GM12878 (cell line): ENCODE results near the gene ADGRD2. TPM values are rescaled to one million over a fixed set of nuclear protein-coding genes. Genes with fewer than 3 reads are reported as not detected.

ENCODE experiments used
- ATAC-seq: fragments of 200-7000 bp; cut with Tn5 transposase; 3 replicates; pipeline ENCODE4 v1.9.1; 2020; ENCODE audit warnings: mild to moderate bottlenecking, moderate library complexity
- BruUV-seq: library from RNA; stranded (reverse); fragments of 400-500 nt; replicated peaks from 2 replicates; lab custom pipeline; 2021; lab: Mats Ljungman, UMichigan
- CTCF ChIA-PET: fragments of 300-600 bp; sonication (Branson Sonifier 250); formaldehyde crosslinking; extraction: SDS; loops from one replicate; lab custom pipeline; 2021; ENCODE audit warnings: inconsistent platforms; lab: Yijun Ruan, JAX
- POLR2A ChIA-PET: fragments of 350-600 bp; formaldehyde crosslinking; extraction: SDS; loops from one replicate; lab custom pipeline; 2021; ENCODE audit warnings: inconsistent platforms; lab: Charles Lee
- RAD21 ChIA-PET: fragments of 300-600 bp; sonication (Branson Sonifier 250); formaldehyde crosslinking; loops from one replicate; lab custom pipeline; 2023; ENCODE audit warnings: antibody characterized with exemption; ENCODE audit not compliant: unreplicated experiment; lab: Charles Lee
- SMC1A ChIA-PET: fragments of 300-600 bp; sonication (Branson Sonifier 250); formaldehyde crosslinking; loops from one replicate; lab custom pipeline; 2023; ENCODE audit not compliant: unreplicated experiment, uncharacterized antibody; lab: Charles Lee
- DNase-seq: peaks from one replicate; pipeline ENCODE4 v3.0.0-alpha.2; 2011; ENCODE audit warnings: low read depth, low spot score
- FAIRE-seq: peaks from 3 replicates; lab custom pipeline; 2011; peaks lifted over from hg19 to GRCh38; lab: Jason Lieb, UNC
- H2AFZ ChIP-seq: 2 replicates; pipeline ENCODE4 v1.6.0; 2011; ENCODE audit warnings: low read depth, low read length, control low read depth; ENCODE audit not compliant: control insufficient read depth
- H3K27ac ChIP-seq: 2 replicates; pipeline ENCODE4 v1.5.1; 2011; ENCODE audit warnings: control low read depth; ENCODE audit not compliant: control insufficient read depth, insufficient read depth
- H3K27me3 ChIP-seq, 2 experiments: replicated peaks in 1 of 2; 2 replicates each; pipeline versions ENCODE4 v1.6.0 to v1.6.1; 2011; ENCODE audit warnings: low read length in 1 of 2; ENCODE audit not compliant: control insufficient read depth in 2 of 2, insufficient read depth in 2 of 2
- H3K36me3 ChIP-seq, 2 experiments: 2 replicates each; pipeline ENCODE4 v1.5.1; 2011; ENCODE audit warnings: low read length in 1 of 2; ENCODE audit not compliant: control insufficient read depth in 2 of 2, insufficient read depth in 2 of 2
- H3K4me1 ChIP-seq: 2 replicates; pipeline ENCODE4 v1.6.1; 2011; ENCODE audit warnings: mild to moderate bottlenecking, low read length, moderate library complexity, mixed read lengths; ENCODE audit not compliant: control insufficient read depth, insufficient read depth
- H3K4me2 ChIP-seq: 2 replicates; pipeline ENCODE4 v1.6.0; 2011; ENCODE audit warnings: control low read depth; ENCODE audit not compliant: control insufficient read depth, insufficient read depth
- H3K4me3 ChIP-seq: fragments of 200-600 bp; sonication (generic); 2 replicates; pipeline ENCODE4 v1.5.1; 2016
- H3K79me2 ChIP-seq: 2 replicates; pipeline ENCODE4 v1.6.0; 2011; ENCODE audit warnings: low read length; ENCODE audit not compliant: control insufficient read depth, insufficient read depth
- H3K9ac ChIP-seq: 2 replicates; pipeline ENCODE4 v1.8.0; 2011; ENCODE audit warnings: low read length, control low read depth, mixed read lengths; ENCODE audit not compliant: control insufficient read depth, insufficient read depth
- H3K9me3 ChIP-seq: replicated peaks from 3 replicates; pipeline ENCODE4 v1.5.1; 2011; ENCODE audit warnings: mild to moderate bottlenecking, low read length; ENCODE audit not compliant: control insufficient read depth, insufficient read depth
- H4K20me1 ChIP-seq: 2 replicates; pipeline ENCODE4 v1.6.0; 2011; ENCODE audit not compliant: control insufficient read depth, insufficient read depth
- ASH2L ChIP-seq: fragments of 300-600, 200-600 bp; sonication (generic); IDR thresholded peaks from 2 replicates; pipeline ENCODE4 v1.6.1; 2017; ENCODE audit warnings: low read depth, mild to moderate bottlenecking, borderline replicate concordance
- FOXM1 ChIP-seq: IDR thresholded peaks from 2 replicates; pipeline ENCODE4 v1.6.1; 2012; ENCODE audit warnings: low read depth, mild to moderate bottlenecking, inconsistent platforms, low read length, moderate library complexity
- IKZF2 ChIP-seq, 2 experiments: fragments of 450-650 bp; IDR thresholded peaks; 2 replicates each; pipeline ENCODE4 v1.6.1; 2017; ENCODE audit warnings: mild to moderate bottlenecking in 2 of 2, moderate library complexity in 2 of 2
- JUNB ChIP-seq: IDR thresholded peaks from 2 replicates; pipeline ENCODE4 v1.6.1; 2016; ENCODE audit warnings: antibody characterized with exemption, mild to moderate bottlenecking
- MTA2 ChIP-seq: fragments of 450-650 bp; IDR thresholded peaks from 2 replicates; pipeline ENCODE4 v1.6.1; 2016; ENCODE audit warnings: low read depth, mild to moderate bottlenecking, moderate library complexity
- MTA3 ChIP-seq: IDR thresholded peaks from 2 replicates; pipeline ENCODE4 v1.6.1; 2012; ENCODE audit warnings: low read length, inconsistent platforms, borderline replicate concordance
- ZNF274 ChIP-seq: IDR thresholded peaks from one replicate; pipeline ENCODE4 v1.8.0; 2011; ENCODE audit not compliant: insufficient read length, insufficient read depth
- ZSCAN29 ChIP-seq: fragments of 450-650 bp; IDR thresholded peaks from 2 replicates; pipeline ENCODE4 v1.6.1; 2017; ENCODE audit warnings: mild to moderate bottlenecking, moderate library complexity
- WGBS: methylation state at CpG from one replicate; pipeline ENCODE4 v1.1.6; 2016; ENCODE audit warnings: low lambda C conversion rate; ENCODE audit not compliant: insufficient replicate concordance, insufficient coverage; ENCODE audit errors: missing lambda C conversion rate; 5-methylcytosine and 5-hydroxymethylcytosine counted together
- in situ Hi-C: fragments of 300-500 bp; cut with MboI; formaldehyde crosslinking; loops from 9 replicates; pipeline ENCODE4 v1.14.3; 2018; ENCODE audit warnings: mixed read lengths
- intact Hi-C: fragments of 100-400 bp; cut with micrococcal nuclease; formaldehyde crosslinking; loops from one replicate; pipeline ENCODE4 v1.14.2; 2022; ENCODE audit not compliant: unreplicated experiment
- polyA plus RNA-seq, 11 experiments: library from polyadenylated mRNA; depleted of rRNA in 4 of 11; unstranded in 6 of 11; stranded (reverse) in 5 of 11; fragments of >200 nt; fragmentation: Nextera tagmentation in 4 of 11; fragmentation: Illumina TruSeq in 1 of 11; extraction: Ambion mirVana in 4 of 11; extraction: Trizol in 1 of 11; gene quantifications; 1 replicate in 1 of 11; 2 replicates in 10 of 11; pipeline versions ENCODE4 v1.2.1 to v1.2.3, GENCODE V29; 2011 to 2016; ENCODE audit warnings: inconsistent platforms in 2 of 11, missing spikeins in 2 of 11, low read depth in 1 of 11
- total RNA-seq, 4 experiments: library from RNA; depleted of rRNA in 3 of 4; stranded (reverse); fragments of >200 nt in 3 of 4; fragmentation: Illumina TruSeq in 1 of 4; extraction: Trizol in 1 of 4; gene quantifications; 2 replicates each; pipeline versions ENCODE4 v1.2.1 to v1.2.3, GENCODE V29; 2013 to 2021
- TF ChIP-seq, protein P1 (sequence below): fragments of 450-650 bp; IDR thresholded peaks from 2 replicates; pipeline ENCODE4 v1.6.1; 2016; ENCODE audit warnings: mild to moderate bottlenecking, moderate library complexity, borderline replicate concordance

Gene ADGRD2
- total and polyA plus RNA-seq, 10 of the 15 experiments (the other 5 are each of a cell fraction or from before 2014, with no cell fraction given), result not detected

DNA sequence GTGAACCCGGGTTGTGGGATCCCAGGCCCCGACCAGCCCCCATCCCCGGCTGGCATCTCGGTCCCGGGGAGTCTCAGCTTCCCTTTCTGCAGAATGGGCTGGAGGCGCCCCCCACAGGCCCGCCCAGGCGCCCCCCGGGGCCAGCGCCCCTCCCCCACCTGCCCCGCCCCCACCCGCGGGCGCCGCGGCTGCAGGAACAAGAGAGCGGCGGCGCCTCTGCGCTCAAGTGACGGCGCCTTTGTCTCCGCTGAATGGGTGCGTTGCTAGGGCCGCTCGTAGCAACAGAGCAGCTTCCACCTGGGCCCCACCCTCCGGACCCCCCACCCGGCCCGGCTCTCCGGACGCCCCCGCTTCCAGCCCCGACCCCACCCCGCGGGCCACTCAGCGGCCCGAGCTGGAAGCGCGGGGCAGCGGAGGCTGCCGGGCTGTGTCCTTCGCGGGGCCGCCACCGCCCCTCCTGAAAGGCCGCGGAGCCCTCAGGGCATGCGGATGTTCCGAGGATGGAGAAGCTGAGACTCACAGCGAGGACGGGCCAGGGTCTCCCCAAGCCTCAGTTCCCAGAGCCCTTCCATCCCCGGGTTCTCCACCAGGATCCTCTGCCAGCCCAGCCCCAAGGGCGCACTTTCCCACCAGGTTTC lies 27.5 kb downstream of the ADGRD2 start:
- DNase-seq (no peak), ATAC-seq (no peak), FAIRE-seq (no peak)
- Histone ChIP-seq H2AFZ (no peak overlapping the region), H3K79me2 (no peaks in the 10 kb centered on the region), H3K27me3 (peaks cover 0 to 3% of the 10 kb centered on the region in 2 experiments; a peak in 2 of 4 replicates), H3K27ac (no peak overlapping the region), H3K4me2 (no peak overlapping the region), H3K4me1 (no peaks in the 10 kb centered on the region), H3K4me3 (no peak overlapping the region), H3K9me3 (no peaks in the 10 kb centered on the region), H4K20me1 (no peaks in the 10 kb centered on the region), H3K36me3 (no peaks in the 10 kb centered on the region), H3K9ac (no peak overlapping the region)
- POLR2A ChIA-PET, result no interaction called here
- TF ChIP-seq MTA2 (no peak), IKZF2 (IDR thresholded peaks at IDR 0.05) (no peak), MTA3 (no peak), JUNB (no peak), ASH2L (no peak), ZSCAN29 (no peak), ZNF274 (no peak), FOXM1 (no peak)
- TF ChIP-seq, protein P1, sequence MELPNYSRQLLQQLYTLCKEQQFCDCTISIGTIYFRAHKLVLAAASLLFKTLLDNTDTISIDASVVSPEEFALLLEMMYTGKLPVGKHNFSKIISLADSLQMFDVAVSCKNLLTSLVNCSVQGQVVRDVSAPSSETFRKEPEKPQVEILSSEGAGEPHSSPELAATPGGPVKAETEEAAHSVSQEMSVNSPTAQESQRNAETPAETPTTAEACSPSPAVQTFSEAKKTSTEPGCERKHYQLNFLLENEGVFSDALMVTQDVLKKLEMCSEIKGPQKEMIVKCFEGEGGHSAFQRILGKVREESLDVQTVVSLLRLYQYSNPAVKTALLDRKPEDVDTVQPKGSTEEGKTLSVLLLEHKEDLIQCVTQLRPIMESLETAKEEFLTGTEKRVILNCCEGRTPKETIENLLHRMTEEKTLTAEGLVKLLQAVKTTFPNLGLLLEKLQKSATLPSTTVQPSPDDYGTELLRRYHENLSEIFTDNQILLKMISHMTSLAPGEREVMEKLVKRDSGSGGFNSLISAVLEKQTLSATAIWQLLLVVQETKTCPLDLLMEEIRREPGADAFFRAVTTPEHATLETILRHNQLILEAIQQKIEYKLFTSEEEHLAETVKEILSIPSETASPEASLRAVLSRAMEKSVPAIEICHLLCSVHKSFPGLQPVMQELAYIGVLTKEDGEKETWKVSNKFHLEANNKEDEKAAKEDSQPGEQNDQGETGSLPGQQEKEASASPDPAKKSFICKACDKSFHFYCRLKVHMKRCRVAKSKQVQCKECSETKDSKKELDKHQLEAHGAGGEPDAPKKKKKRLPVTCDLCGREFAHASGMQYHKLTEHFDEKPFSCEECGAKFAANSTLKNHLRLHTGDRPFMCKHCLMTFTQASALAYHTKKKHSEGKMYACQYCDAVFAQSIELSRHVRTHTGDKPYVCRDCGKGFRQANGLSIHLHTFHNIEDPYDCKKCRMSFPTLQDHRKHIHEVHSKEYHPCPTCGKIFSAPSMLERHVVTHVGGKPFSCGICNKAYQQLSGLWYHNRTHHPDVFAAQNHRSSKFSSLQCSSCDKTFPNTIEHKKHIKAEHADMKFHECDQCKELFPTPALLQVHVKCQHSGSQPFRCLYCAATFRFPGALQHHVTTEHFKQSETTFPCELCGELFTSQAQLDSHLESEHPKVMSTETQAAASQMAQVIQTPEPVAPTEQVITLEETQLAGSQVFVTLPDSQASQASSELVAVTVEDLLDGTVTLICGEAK, result no peak
- CTCF ChIA-PET, result no interaction called here
- SMC1A ChIA-PET, result no interaction called here
- no TSS peak for BruUV-seq
- intact Hi-C loops (no loop called here), in situ Hi-C loops (no loop called here)
- RAD21 ChIA-PET, result no interaction called here
- 66% methylated on average over 8 of the region's 53 CpGs for WGBS
